ENCODE data around the gene SIK2. TPM values are rescaled to one million over a fixed set of nuclear protein-coding genes. Genes with fewer than 3 reads are reported as not detected.

SIK2 gene
- total RNA-seq, 1 experiment from 2014 or later = 13.0 TPM

- H2AFZ ChIP-seq (ENCODE audit: low read depth, low read length, poor library complexity, severe bottlenecking) = no peak overlapping the region
- H4K20me1 ChIP-seq (ENCODE audit: insufficient read depth) = no peaks in the 10 kb centered on the region
- CTCF ChIA-PET = no interaction called here
- no peak for ATAC-seq
- no peaks in the 10 kb centered on the region for H3K9me2 ChIP-seq (ENCODE audit: insufficient read depth)
- H3K4me3 ChIP-seq (replicated peaks in 1 of 2; ENCODE audit: low read depth in 1 of 2, low read length in 2 of 2) = no peak overlapping the region
- no peaks in the 10 kb centered on the region for H3K9me3 ChIP-seq (ENCODE audit: control insufficient read depth in 1 of 2, insufficient read depth in 1 of 2, low read depth in 1 of 2, low read length in 2 of 2)
- POLR2A ChIA-PET = no interaction called here
- no peak for DNase-seq (ENCODE audit: low read depth, low spot score)
- no peaks in the 10 kb centered on the region for H3K4me1 ChIP-seq (ENCODE audit: control insufficient read depth in 1 of 2, insufficient read depth in 2 of 2, low read length in 2 of 2)
- no TSS peak for BruUV-seq (replicated peaks)
- H3K4me2 ChIP-seq (ENCODE audit: low read length) = no peak overlapping the region
- H3K79me2 ChIP-seq (ENCODE audit: insufficient read depth, low read length) = no peaks in the 10 kb centered on the region
- no peak overlapping the region for H3K27ac ChIP-seq (ENCODE audit: low read depth, low read length)
- H3K36me3 ChIP-seq (ENCODE audit: control insufficient read depth in 1 of 2, insufficient read depth in 2 of 2, low read length in 2 of 2) = peaks cover 0 to 5% of the 10 kb centered on the region in 2 experiments; a peak in 1 of 4 replicates
- TF ChIP-seq RAD21 (IDR thresholded peaks at IDR 0.05; ENCODE audit: low read depth) (no peak), SP1 (IDR thresholded peaks at IDR 0.05; ENCODE audit: low read depth) (no peak), EGR1 (IDR thresholded peaks at IDR 0.05; ENCODE audit: low read depth) (no peak), FOSL1 (IDR thresholded peaks at IDR 0.05; ENCODE audit: low read depth) (no peak), TCF7L2 (IDR thresholded peaks at IDR 0.05; ENCODE audit: borderline replicate concordance, extremely low read depth, insufficient read depth, insufficient read length) (no peak), ZFX (IDR thresholded peaks at IDR 0.05) (no peak), ATF3 (IDR thresholded peaks at IDR 0.05) (no peak), EZH2phosphoT487 (IDR thresholded peaks at IDR 0.05; ENCODE audit: borderline replicate concordance) (no peak), CBX3 (IDR thresholded peaks at IDR 0.05; ENCODE audit: low read depth) (no peak), REST (IDR thresholded peaks at IDR 0.05; ENCODE audit: low read depth) (no peak), ZNF274 (IDR thresholded peaks at IDR 0.05; ENCODE audit: low read depth, low read length) (no peak), SIN3A (IDR thresholded peaks at IDR 0.05; ENCODE audit: low read depth) (no peak), EZH2 (IDR thresholded peaks at IDR 0.05) (no peak), ZBTB33 (IDR thresholded peaks at IDR 0.05; ENCODE audit: extremely low read depth, insufficient replicate concordance, low read length) (no peak), JUND (IDR thresholded peaks at IDR 0.05) (no peak), SRF (IDR thresholded peaks at IDR 0.05; ENCODE audit: low read depth) (no peak), POLR2AphosphoS5 (IDR thresholded peaks at IDR 0.05; ENCODE audit: low read depth, low read length) (no peak)
- intact Hi-C loops (cut with micrococcal nuclease) = loop anchor here (10.0 kb wide), 1 partner anchor 60 kb away; no protein-coding TSS in a partner anchor
- no peaks in the 10 kb centered on the region for H3K27me3 ChIP-seq (ENCODE audit: insufficient read depth, low read length)
- H3K9ac ChIP-seq (ENCODE audit: low read length) = no peak overlapping the region
- RAD21 ChIA-PET (ENCODE audit: low non-redundant PET in 1 of 2, low total read pairs in 2 of 2, uncharacterized antibody in 2 of 2, unreplicated experiment in 2 of 2) = no interaction called here
Observed at GRCh38 chr11:111624608-111625007, 22.4 kb downstream of the SIK2 start.

Measured in HCT116 (cell line).